Suprapubic skin (tissue), 4 donors: Measurements from ENCODE around the gene CDH11.

Experiments
- EP300 ChIP-seq: sonication (generic); formaldehyde crosslinking; IDR thresholded peaks from one replicate; pipeline ENCODE4 v1.6.1; 2017; ENCODE audit warnings: antibody characterized with exemption
- POLR2A ChIP-seq, 2 donors: fragments of 450-650 bp; IDR thresholded peaks; one replicate each; pipeline ENCODE4 v1.6.1; 2017; ENCODE audit warnings: antibody characterized with exemption in 2 of 2, mild to moderate bottlenecking in 2 of 2, moderate library complexity in 2 of 2
- POLR2AphosphoS5 ChIP-seq, 3 donors: sonication (generic); formaldehyde crosslinking; IDR thresholded peaks; one replicate each; pipeline ENCODE4 v1.6.1; 2017; ENCODE audit warnings: antibody characterized with exemption in 3 of 3
- TF ChIP-seq, protein P1 (sequence below), 2 donors: fragments of 200-600 bp in 1 of 2; fragments of 450-650 bp in 1 of 2; sonication (generic) in 1 of 2; IDR thresholded peaks; one replicate each; pipeline ENCODE4 v1.5.1; 2016 to 2019; ENCODE audit warnings: antibody characterized with exemption in 2 of 2, mild to moderate bottlenecking in 1 of 2, moderate library complexity in 1 of 2

GRCh38 chr16:65064131-65064530, 57.7 kb downstream of the CDH11 start:
- TF ChIP-seq, protein P1, sequence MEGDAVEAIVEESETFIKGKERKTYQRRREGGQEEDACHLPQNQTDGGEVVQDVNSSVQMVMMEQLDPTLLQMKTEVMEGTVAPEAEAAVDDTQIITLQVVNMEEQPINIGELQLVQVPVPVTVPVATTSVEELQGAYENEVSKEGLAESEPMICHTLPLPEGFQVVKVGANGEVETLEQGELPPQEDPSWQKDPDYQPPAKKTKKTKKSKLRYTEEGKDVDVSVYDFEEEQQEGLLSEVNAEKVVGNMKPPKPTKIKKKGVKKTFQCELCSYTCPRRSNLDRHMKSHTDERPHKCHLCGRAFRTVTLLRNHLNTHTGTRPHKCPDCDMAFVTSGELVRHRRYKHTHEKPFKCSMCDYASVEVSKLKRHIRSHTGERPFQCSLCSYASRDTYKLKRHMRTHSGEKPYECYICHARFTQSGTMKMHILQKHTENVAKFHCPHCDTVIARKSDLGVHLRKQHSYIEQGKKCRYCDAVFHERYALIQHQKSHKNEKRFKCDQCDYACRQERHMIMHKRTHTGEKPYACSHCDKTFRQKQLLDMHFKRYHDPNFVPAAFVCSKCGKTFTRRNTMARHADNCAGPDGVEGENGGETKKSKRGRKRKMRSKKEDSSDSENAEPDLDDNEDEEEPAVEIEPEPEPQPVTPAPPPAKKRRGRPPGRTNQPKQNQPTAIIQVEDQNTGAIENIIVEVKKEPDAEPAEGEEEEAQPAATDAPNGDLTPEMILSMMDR (IDR thresholded peaks at IDR 0.05): no peak
- no peak for TF ChIP-seq POLR2AphosphoS5 (IDR thresholded peaks at IDR 0.05)
- TF ChIP-seq EP300: no peak
- no peak for TF ChIP-seq POLR2A (IDR thresholded peaks at IDR 0.05)
